ENCODE data around the gene OR1F1. TPM values are rescaled to one million over a fixed set of nuclear protein-coding genes. Genes with fewer than 3 reads are reported as not detected.

Gene OR1F1
- total and polyA plus RNA-seq, 9 donors: not detected

DNA sequence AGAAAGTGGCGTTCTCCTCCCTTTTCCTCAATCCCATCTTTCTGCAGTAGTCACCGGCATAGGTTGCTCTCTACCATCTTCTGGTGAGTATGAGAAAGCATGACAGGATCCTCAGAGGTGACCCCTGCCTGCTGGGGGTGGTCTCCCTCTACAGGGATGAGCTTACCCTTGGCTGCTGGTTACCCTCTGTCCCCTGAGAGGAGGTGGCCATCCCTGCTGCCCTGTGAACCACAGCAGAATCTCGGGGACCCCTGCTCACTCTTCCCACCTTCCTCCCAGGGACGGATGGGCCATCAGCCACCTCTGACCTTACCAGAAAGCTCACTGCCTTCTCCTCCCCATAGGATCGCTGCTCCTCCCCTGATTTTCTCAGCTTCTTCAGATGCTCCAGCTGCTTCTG lies 60.6 kb downstream of the OR1F1 start:
- no peak overlapping the region for H3K4me3 ChIP-seq (ENCODE audit: low read length)
- H3K9me3 ChIP-seq (replicated peaks; ENCODE audit: control insufficient read depth, low read depth, low read length): no peaks in the 10 kb centered on the region
- no peak for DNase-seq
- 68% methylated on average over 3 of the region's 5 CpGs for WGBS (ENCODE audit: insufficient coverage)
- no peaks in the 10 kb centered on the region for H3K36me3 ChIP-seq (ENCODE audit: control insufficient read depth, insufficient read depth, low read length)
- H3K27ac ChIP-seq (ENCODE audit: low read length): no peak overlapping the region
- H3K27me3 ChIP-seq (ENCODE audit: control insufficient read depth, insufficient read depth, low read length): peaks cover 7% of the 10 kb centered on the region
- H3K4me1 ChIP-seq (ENCODE audit: control insufficient read depth, insufficient read depth, low read length): no peaks in the 10 kb centered on the region

DNA sequence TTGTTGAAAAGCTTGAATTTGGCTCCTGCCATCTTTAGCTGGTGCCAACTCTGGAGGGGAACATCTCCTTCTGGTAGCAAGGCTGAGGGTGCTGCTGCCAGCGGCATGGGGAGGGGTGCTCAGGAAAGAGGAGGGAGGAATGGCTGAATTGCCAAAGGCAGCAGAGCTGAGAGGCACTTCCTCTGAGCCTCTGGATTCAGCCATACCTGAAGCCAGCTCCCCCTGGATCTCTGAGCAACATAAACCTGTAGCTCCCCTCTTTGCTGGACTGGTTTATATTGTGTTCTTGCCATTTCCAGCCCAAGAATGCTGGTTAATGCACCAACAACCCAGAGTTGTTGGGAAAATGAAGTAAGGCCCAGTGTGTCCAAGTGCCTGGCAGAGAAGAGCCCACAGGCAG lies 61.0 kb downstream of the OR1F1 start:
- Histone ChIP-seq H3K4me1 (ENCODE audit: control insufficient read depth, insufficient read depth, low read length) (no peaks in the 10 kb centered on the region), H3K9me3 (replicated peaks; ENCODE audit: control insufficient read depth, low read depth, low read length) (no peaks in the 10 kb centered on the region), H3K36me3 (ENCODE audit: control insufficient read depth, insufficient read depth, low read length) (no peaks in the 10 kb centered on the region), H3K4me3 (ENCODE audit: low read length) (no peak overlapping the region), H3K27me3 (ENCODE audit: control insufficient read depth, insufficient read depth, low read length) (peaks cover 7% of the 10 kb centered on the region), H3K27ac (ENCODE audit: low read length) (no peak overlapping the region)
- no CpG with 5 or more reads among the region's 1 CpG for WGBS (ENCODE audit: insufficient coverage)
- no peak for DNase-seq

DNA sequence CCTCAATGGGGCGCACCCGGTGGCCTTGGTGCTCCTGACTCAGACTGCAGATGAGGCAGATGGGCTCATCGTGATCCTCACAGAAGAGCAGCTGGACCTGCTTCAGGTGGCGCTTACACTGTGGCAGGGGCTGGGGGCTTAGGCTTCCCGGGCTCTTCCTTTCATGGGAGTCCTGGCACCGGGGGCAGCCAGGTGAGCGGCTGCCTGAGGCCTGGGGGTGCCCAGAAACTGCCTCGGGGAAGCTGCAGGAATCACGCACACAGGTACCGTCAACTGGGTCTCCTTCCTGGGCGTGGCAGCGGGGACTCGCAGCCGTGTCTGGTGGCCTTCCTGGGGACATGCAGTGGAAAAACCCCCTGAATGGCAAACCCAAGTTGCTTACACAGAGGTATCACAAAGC lies 61.4 kb downstream of the OR1F1 start:
- H3K36me3 ChIP-seq (ENCODE audit: control insufficient read depth, insufficient read depth, low read length): no peaks in the 10 kb centered on the region
- peaks cover 8% of the 10 kb centered on the region for H3K27me3 ChIP-seq (ENCODE audit: control insufficient read depth, insufficient read depth, low read length)
- H3K4me1 ChIP-seq (ENCODE audit: control insufficient read depth, insufficient read depth, low read length): no peaks in the 10 kb centered on the region
- DNase-seq: no peak
- H3K27ac ChIP-seq (ENCODE audit: low read length): no peak overlapping the region
- H3K9me3 ChIP-seq (replicated peaks; ENCODE audit: control insufficient read depth, low read depth, low read length): no peaks in the 10 kb centered on the region
- 74% methylated on average over 14 of the region's 14 CpGs for WGBS (ENCODE audit: insufficient coverage)
- H3K4me3 ChIP-seq (ENCODE audit: low read length): no peak overlapping the region

DNA sequence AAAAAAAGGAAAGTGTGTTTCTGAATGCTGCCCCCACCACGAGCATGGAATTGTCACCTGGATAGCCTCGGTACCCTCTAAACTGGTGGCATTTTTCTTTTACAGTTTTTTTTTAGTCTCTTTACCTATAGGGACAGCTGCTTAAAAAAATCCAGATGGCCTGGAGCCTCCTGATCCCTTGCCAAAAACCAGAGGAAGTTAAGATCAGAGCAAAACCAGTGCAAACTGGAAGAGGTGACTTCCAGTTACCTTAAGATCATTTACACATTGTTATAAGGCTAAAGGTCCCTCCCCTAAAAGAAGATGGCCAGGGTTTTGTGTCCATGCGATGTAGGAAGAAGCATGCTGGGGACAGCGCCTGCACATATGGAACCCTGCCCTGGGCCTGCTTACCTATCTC lies 65.0 kb downstream of the OR1F1 start:
- no peak for DNase-seq
- H3K36me3 ChIP-seq (ENCODE audit: control insufficient read depth, insufficient read depth, low read length): no peaks in the 10 kb centered on the region
- 77% methylated on average over 2 of the region's 4 CpGs for WGBS (ENCODE audit: insufficient coverage)
- H3K27me3 ChIP-seq (ENCODE audit: control insufficient read depth, insufficient read depth, low read length): peaks cover 15% of the 10 kb centered on the region
- H3K9me3 ChIP-seq (replicated peaks; ENCODE audit: control insufficient read depth, low read depth, low read length): no peaks in the 10 kb centered on the region
- H3K4me1 ChIP-seq (ENCODE audit: control insufficient read depth, insufficient read depth, low read length): no peaks in the 10 kb centered on the region
- H3K27ac ChIP-seq (ENCODE audit: low read length): no peak overlapping the region
- no peak overlapping the region for H3K4me3 ChIP-seq (ENCODE audit: low read length)

DNA sequence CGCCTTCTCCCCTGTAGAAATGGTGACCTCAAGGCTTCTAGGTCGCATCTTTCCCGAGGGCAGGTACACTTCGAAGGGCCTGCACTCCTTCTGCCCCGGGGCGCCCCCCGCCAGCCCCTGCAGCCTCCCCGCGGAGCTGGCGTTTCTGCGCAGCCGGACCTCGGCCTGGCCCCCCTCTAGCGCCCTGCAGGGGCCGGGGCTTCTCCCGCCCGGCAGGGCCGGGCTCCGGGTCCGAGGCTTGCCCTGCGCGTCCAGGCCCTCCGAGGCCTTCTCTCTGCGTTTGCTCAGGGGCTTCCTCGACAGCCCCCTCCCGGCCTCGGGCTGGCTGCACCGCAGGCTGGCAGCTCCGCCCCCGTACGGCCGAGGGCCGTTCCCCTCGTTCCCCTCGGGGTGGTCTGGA lies 66.3 kb downstream of the OR1F1 start:
- H3K27me3 ChIP-seq (ENCODE audit: control insufficient read depth, insufficient read depth, low read length): peaks cover 12% of the 10 kb centered on the region
- WGBS (ENCODE audit: insufficient coverage): 29% methylated on average over 35 of the region's 35 CpGs
- no peak overlapping the region for H3K27ac ChIP-seq (ENCODE audit: low read length)
- H3K4me3 ChIP-seq (ENCODE audit: low read length): no peak overlapping the region
- no peaks in the 10 kb centered on the region for H3K9me3 ChIP-seq (replicated peaks; ENCODE audit: control insufficient read depth, low read depth, low read length)
- peaks cover 2% of the 10 kb centered on the region for H3K4me1 ChIP-seq (ENCODE audit: control insufficient read depth, insufficient read depth, low read length)
- no peak for DNase-seq
- no peaks in the 10 kb centered on the region for H3K36me3 ChIP-seq (ENCODE audit: control insufficient read depth, insufficient read depth, low read length)

Other genes starting within 250 kb of the OR1F1 start
- gene KREMEN2, start 223.9 kb upstream of the OR1F1 start, total RNA-seq: 5.6 TPM
- gene KREMEN2, start 223.9 kb upstream of the OR1F1 start, polyA plus RNA-seq (ENCODE audit: insufficient read depth in 1 of 8, insufficient read length in 8 of 8, low replicate concordance in 1 of 8): 10 to 100 TPM in 3 of 8 donors, 1 to 10 TPM in 5; 3.5 to 22.0 (median 9.1) TPM
- 4.3 TPM for gene PAQR4, start 218.9 kb upstream of the OR1F1 start, total RNA-seq
- gene PAQR4, start 218.9 kb upstream of the OR1F1 start, polyA plus RNA-seq (ENCODE audit: insufficient read depth in 1 of 8, insufficient read length in 8 of 8, low replicate concordance in 1 of 8): 10 to 100 TPM in 1 of 8 donors, 1 to 10 TPM in 7; 6.0 to 14.4 (median 9.3) TPM
- gene PKMYT1, start 207.8 kb upstream of the OR1F1 start, total RNA-seq: 3.6 TPM
- gene PKMYT1, start 207.8 kb upstream of the OR1F1 start, polyA plus RNA-seq (ENCODE audit: insufficient read depth in 1 of 8, insufficient read length in 8 of 8, low replicate concordance in 1 of 8): 10 to 100 TPM; 10.4 to 19.4 (median 14.2) TPM
- 0.40 TPM for gene CLDN9, start 175.3 kb upstream of the OR1F1 start, total RNA-seq
- gene CLDN9, start 175.3 kb upstream of the OR1F1 start, polyA plus RNA-seq (ENCODE audit: insufficient read depth in 1 of 8, insufficient read length in 8 of 8, low replicate concordance in 1 of 8): 1 to 10 TPM in 5 of 8 donors, under 1 TPM in 3; 0.36 to 3.0 (median 1.5) TPM
- gene CLDN6, start 170.0 kb upstream of the OR1F1 start, total RNA-seq: 0.09 TPM
- 1 to 10 TPM in 2 of 8 donors, under 1 TPM in 5, not detected in 1; 0.16 to 4.6 (median 0.43) TPM for gene CLDN6, start 170.0 kb upstream of the OR1F1 start, polyA plus RNA-seq (ENCODE audit: insufficient read depth in 1 of 8, insufficient read length in 8 of 8, low replicate concordance in 1 of 8)
- gene TNFRSF12A, start 167.8 kb upstream of the OR1F1 start, total RNA-seq: 39.8 TPM
- gene TNFRSF12A, start 167.8 kb upstream of the OR1F1 start, polyA plus RNA-seq (ENCODE audit: insufficient read depth in 1 of 8, insufficient read length in 8 of 8, low replicate concordance in 1 of 8): 10 to 100 TPM; 26.4 to 65.2 (median 42.8) TPM
- 77.9 TPM for gene HCFC1R1, start 164.3 kb upstream of the OR1F1 start, total RNA-seq
- 100 to 1,000 TPM in 2 of 8 donors, 10 to 100 TPM in 6; 68.0 to 138 (median 91.4) TPM for gene HCFC1R1, start 164.3 kb upstream of the OR1F1 start, polyA plus RNA-seq (ENCODE audit: insufficient read depth in 1 of 8, insufficient read length in 8 of 8, low replicate concordance in 1 of 8)
- 15.0 TPM for gene THOC6, start 164.2 kb upstream of the OR1F1 start, total RNA-seq
- 10 to 100 TPM; 19.6 to 25.5 (median 22.0) TPM for gene THOC6, start 164.2 kb upstream of the OR1F1 start, polyA plus RNA-seq (ENCODE audit: insufficient read depth in 1 of 8, insufficient read length in 8 of 8, low replicate concordance in 1 of 8)
- not detected for gene BICDL2, start 151.3 kb upstream of the OR1F1 start, total RNA-seq
- gene BICDL2, start 151.3 kb upstream of the OR1F1 start, polyA plus RNA-seq (ENCODE audit: insufficient read depth in 1 of 8, insufficient read length in 8 of 8, low replicate concordance in 1 of 8): under 1 TPM in 5 of 8 donors, not detected in 3; 0.02 to 0.66 (median 0.23) TPM
- gene MMP25, start 141.6 kb upstream of the OR1F1 start, total RNA-seq: 0.58 TPM
- 1 to 10 TPM; 1.4 to 3.0 (median 1.8) TPM for gene MMP25, start 141.6 kb upstream of the OR1F1 start, polyA plus RNA-seq (ENCODE audit: insufficient read depth in 1 of 8, insufficient read length in 8 of 8, low replicate concordance in 1 of 8)
- gene IL32, start 122.6 kb upstream of the OR1F1 start, total RNA-seq: 50.2 TPM
- gene IL32, start 122.6 kb upstream of the OR1F1 start, polyA plus RNA-seq (ENCODE audit: insufficient read depth in 1 of 8, insufficient read length in 8 of 8, low replicate concordance in 1 of 8): 100 to 1,000 TPM in 6 of 8 donors, 10 to 100 TPM in 2; 28.9 to 166 (median 119) TPM
- gene ZSCAN10, start 88.9 kb upstream of the OR1F1 start, total RNA-seq: 0.13 TPM
- under 1 TPM in 6 of 8 donors, not detected in 2; 0.12 to 0.44 (median 0.18) TPM for gene ZSCAN10, start 88.9 kb upstream of the OR1F1 start, polyA plus RNA-seq (ENCODE audit: insufficient read depth in 1 of 8, insufficient read length in 8 of 8, low replicate concordance in 1 of 8)
- 14.1 TPM for gene ZNF205, start 75.6 kb upstream of the OR1F1 start, total RNA-seq
- 10 to 100 TPM; 12.0 to 15.4 (median 13.3) TPM for gene ZNF205, start 75.6 kb upstream of the OR1F1 start, polyA plus RNA-seq (ENCODE audit: insufficient read depth in 1 of 8, insufficient read length in 8 of 8, low replicate concordance in 1 of 8)
- 3.1 TPM for gene ZNF213, start 53.2 kb upstream of the OR1F1 start, total RNA-seq
- gene ZNF213, start 53.2 kb upstream of the OR1F1 start, polyA plus RNA-seq (ENCODE audit: insufficient read depth in 1 of 8, insufficient read length in 8 of 8, low replicate concordance in 1 of 8): 10 to 100 TPM in 5 of 8 donors, 1 to 10 TPM in 3; 9.4 to 14.0 (median 11.5) TPM
- 8.4 TPM for gene ZNF200, start 47.0 kb downstream of the OR1F1 start, total RNA-seq
- gene ZNF200, start 47.0 kb downstream of the OR1F1 start, polyA plus RNA-seq (ENCODE audit: insufficient read depth in 1 of 8, insufficient read length in 8 of 8, low replicate concordance in 1 of 8): 1 to 10 TPM; 5.3 to 7.7 (median 6.4) TPM
- 0.27 TPM for gene MEFV, start 68.4 kb downstream of the OR1F1 start, total RNA-seq
- gene MEFV, start 68.4 kb downstream of the OR1F1 start, polyA plus RNA-seq (ENCODE audit: insufficient read depth in 1 of 8, insufficient read length in 8 of 8, low replicate concordance in 1 of 8): under 1 TPM; 0.20 to 0.45 (median 0.31) TPM
- 34.9 TPM for gene ZNF263, start 95.3 kb downstream of the OR1F1 start, total RNA-seq
- 10 to 100 TPM; 23.3 to 30.3 (median 27.4) TPM for gene ZNF263, start 95.3 kb downstream of the OR1F1 start, polyA plus RNA-seq (ENCODE audit: insufficient read depth in 1 of 8, insufficient read length in 8 of 8, low replicate concordance in 1 of 8)
- gene TIGD7, start 117.2 kb downstream of the OR1F1 start, total RNA-seq: 11.0 TPM
- gene TIGD7, start 117.2 kb downstream of the OR1F1 start, polyA plus RNA-seq (ENCODE audit: insufficient read depth in 1 of 8, insufficient read length in 8 of 8, low replicate concordance in 1 of 8): 10 to 100 TPM in 1 of 8 donors, 1 to 10 TPM in 7; 5.5 to 10.4 (median 7.4) TPM
- 31.0 TPM for gene ZNF75A, start 117.3 kb downstream of the OR1F1 start, total RNA-seq
- 10 to 100 TPM; 20.3 to 33.1 (median 23.6) TPM for gene ZNF75A, start 117.3 kb downstream of the OR1F1 start, polyA plus RNA-seq (ENCODE audit: insufficient read depth in 1 of 8, insufficient read length in 8 of 8, low replicate concordance in 1 of 8)
- 0.35 TPM for gene OR2C1, start 167.7 kb downstream of the OR1F1 start, total RNA-seq
- gene OR2C1, start 167.7 kb downstream of the OR1F1 start, polyA plus RNA-seq (ENCODE audit: insufficient read depth in 1 of 8, insufficient read length in 8 of 8, low replicate concordance in 1 of 8): under 1 TPM in 6 of 8 donors, not detected in 2; 0.11 to 0.21 (median 0.18) TPM
- gene ZSCAN32, start 212.8 kb downstream of the OR1F1 start, total RNA-seq: 10.8 TPM
- gene ZSCAN32, start 212.8 kb downstream of the OR1F1 start, polyA plus RNA-seq (ENCODE audit: insufficient read depth in 1 of 8, insufficient read length in 8 of 8, low replicate concordance in 1 of 8): 10 to 100 TPM in 4 of 8 donors, 1 to 10 TPM in 4; 7.0 to 11.1 (median 9.8) TPM
- gene ZNF174, start 213.0 kb downstream of the OR1F1 start, total RNA-seq: 8.3 TPM
- gene ZNF174, start 213.0 kb downstream of the OR1F1 start, polyA plus RNA-seq (ENCODE audit: insufficient read depth in 1 of 8, insufficient read length in 8 of 8, low replicate concordance in 1 of 8): 1 to 10 TPM; 6.1 to 9.5 (median 7.9) TPM